Activated naive CD4-positive, alpha-beta T cell treated with Interleukin-2 at 50 U/mL for 16 hours (primary cell): ENCODE measurements around the gene FMNL3.
A peak's percentile ranks its signal among the peaks of the same experiment; 100 is the strongest.

Experiments
- DNase-seq: peaks from one replicate; pipeline ENCODE4 v3.0.0-alpha.2; 2020

FMNL3 gene

DNA sequence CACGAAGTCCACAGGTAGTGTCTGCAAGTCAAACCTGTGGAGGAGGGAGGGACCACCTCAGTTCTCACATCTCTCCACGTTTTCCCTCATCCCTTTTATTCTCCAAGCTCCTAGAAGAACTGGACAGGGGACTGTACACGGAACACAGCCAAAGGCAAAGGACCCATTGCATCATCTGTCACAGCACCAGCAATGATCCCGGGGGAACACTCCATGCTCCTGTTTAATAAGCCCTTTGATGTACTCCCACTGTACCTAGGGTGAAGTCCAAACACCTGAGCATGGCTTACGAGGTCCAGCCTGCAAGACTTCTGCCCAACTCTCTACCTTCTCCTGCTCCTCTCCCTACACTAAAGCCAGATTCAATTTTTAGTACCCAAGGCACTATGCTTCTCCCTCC lies 57.3 kb downstream of the FMNL3 start:
- DNase-seq: no peak

DNA sequence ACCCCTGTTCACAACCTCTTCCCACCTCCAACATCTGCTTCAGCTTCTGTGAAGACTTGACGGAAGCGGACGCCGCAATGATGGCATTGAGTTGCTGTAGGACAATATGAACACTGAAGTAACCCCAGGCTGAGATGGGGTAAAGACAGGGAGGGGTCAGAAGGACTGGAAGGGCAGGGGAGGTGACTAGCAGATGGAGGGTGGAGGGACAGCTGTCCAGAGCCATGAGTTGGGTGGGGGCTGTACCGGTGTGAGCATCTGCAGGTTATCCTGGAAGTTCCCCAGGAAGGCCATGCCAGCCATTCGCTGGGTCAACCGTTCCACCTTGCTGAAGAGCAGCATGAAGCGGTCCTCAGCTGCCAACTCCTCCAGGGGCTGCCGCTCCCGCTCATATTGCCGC lies 57.8 kb downstream of the FMNL3 start:
- no peak for DNase-seq

DNA sequence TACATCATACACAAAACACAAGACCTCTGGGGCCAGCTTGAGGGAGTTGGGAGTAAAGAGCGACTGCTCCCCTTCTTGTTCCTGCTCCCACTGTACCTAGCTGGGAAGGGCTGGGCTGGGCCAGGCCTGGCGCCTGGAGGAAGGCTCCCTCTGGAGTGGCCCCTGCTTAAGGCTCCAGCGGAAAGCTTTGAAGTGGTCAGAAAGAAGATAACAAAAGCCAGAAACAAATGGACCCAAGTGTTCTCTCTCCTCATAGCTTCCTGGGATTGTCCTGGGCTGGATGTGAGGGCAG lies 58.5 kb downstream of the FMNL3 start:
- no peak for DNase-seq

- no peak for DNase-seq
These were observed 59.1 kb downstream of the FMNL3 start for GRCh38 chr12:49647827-49648711.

- no peak for DNase-seq
These were observed 60.1 kb downstream of the FMNL3 start for GRCh38 chr12:49646871-49647654.

DNA sequence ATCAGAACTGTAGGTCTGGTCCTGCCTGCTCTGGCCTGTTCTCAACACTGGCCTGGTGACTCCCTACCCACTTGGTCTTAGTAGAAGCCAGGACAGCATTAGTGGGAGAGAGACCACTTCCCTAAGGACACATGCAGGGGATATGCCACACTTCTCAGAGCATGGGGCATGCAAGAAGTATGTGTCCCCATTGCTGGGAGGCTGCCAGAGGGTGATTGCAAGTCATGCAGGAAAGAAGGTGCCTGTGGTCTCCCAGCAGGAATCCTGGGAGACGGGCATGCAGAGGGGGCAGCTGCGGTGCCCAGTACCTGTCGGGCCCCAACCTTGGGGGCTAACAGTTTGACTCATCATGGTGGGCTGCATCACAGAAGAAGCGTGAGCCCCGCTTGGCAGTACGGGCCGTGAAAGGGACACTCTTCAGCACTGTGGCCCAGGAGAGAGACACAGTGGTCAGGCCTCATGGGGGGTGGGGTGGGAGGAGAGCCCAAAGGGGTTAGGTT lies 60.8 kb downstream of the FMNL3 start:
- no peak for DNase-seq

DNA sequence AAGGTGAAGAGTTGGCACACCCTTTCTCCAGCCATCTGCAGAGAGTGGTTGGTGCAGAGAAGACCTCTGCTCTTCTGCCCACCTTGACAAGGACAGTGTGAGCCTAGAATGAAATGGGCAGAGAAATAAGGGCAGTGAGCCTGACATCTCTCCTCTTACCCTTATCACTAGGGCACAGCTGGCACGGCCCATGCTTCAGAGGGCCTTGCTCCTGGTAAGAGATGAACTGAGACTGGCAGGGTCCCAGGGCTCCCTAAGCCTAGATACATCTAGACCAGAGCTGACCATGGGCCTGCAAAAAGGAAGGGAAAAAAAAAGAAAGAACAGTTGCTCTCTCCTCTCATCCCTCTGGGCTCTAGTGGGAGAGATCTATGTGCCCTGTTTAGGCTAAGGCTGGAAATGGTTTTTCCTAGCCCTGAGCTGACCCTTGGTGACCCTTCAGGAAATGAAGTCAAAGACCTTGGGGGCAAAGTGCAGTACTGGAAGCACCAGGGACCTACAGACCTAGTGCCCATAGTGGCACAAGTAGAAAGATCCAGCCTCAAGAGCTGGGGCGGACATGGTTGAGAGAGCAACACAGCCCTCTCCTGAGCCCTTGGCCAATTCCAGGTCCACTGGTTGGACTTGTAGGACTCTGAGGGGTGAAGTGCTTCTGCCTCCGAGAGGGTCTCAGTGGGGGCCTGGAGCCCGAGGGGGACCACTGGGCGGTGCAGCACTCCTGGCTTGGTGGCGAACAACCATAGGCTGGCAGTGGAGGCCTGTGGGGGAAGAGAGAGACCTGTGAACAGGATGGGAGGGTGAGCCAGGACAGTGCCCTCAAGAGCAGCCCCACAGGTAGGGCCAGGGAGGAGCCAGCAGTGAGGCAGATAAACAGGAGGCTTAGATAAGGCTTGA lies 61.8 kb downstream of the FMNL3 start:
- DNase-seq: no peak

DNA sequence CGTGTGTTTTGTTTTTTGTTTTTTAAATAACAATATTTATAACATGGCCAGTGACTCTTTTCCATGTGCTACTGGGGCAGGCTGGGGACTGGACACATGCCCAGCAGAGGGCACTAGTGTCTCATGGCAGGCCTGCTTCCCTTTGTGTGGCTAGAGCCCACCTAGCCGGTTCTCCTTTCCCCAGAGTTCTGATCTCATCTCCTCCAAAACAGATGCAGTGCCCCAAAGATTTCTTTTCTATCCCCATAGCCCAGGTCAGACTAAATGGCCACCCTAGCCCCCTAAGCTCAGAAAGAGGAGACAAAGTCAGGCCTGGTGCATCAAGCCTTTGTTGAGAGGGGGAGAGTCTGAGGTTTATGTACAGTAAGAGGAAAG lies 62.6 kb downstream of the FMNL3 start:
- DNase-seq: peak; percentile 82

DNA sequence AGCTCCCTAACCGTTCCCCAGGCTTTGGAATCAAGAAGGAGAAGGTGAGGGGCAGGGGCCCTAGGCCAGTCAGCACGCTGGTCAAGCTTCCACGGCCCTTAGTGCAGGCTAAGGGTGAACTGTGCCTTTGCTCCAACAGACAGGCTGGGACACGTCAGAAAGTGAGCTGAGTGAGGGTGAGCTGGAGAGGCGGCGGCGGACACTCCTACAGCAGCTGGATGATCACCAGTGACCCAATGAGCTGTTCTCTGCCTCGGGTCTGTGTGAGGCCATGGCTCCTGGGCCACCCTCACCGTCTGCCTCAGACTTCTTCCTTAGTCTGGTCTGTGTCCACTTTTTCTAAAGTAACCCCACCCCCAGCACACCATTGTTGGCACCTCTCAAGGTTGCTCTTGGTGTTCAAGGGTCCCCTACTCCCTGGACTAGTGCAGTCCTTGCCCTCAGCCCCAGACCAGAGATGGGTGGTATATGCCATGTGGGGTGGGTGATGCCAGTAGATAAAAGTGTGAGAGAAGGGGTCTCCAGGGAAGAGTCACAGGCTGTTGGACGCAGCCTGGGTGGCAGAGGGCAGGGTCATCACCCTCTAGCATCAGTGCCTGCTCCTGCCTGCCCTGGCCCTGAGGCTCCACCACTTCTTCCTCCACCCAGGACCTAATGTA lies 63.1 kb downstream of the FMNL3 start:
- no peak for DNase-seq

GRCh38 chr12:49643135-49643534 lies 64.1 kb downstream of the FMNL3 start:
- DNase-seq: no peak

DNA sequence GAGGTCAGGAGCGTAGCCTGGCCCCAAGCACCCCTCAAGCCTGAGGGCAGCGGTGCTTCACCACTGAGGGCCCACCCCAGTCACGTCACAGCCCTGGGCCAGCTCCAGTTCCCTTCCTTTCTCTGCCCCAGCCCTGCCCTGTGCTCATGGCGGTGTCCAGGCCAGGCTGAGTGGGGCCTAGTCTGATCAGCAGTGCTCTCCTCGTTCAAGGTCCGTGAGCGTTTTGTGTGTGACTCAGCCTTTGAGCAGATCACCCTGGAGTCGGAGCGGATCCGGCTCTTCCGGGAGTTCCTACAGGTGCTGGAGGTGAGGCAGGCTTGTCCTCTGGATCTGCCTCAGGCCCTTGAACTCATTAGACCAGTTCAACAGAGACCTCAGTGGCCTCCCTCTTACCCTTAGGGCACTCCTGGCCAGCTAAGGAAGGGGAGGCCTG lies 64.8 kb downstream of the FMNL3 start:
- DNase-seq: no peak

DNA sequence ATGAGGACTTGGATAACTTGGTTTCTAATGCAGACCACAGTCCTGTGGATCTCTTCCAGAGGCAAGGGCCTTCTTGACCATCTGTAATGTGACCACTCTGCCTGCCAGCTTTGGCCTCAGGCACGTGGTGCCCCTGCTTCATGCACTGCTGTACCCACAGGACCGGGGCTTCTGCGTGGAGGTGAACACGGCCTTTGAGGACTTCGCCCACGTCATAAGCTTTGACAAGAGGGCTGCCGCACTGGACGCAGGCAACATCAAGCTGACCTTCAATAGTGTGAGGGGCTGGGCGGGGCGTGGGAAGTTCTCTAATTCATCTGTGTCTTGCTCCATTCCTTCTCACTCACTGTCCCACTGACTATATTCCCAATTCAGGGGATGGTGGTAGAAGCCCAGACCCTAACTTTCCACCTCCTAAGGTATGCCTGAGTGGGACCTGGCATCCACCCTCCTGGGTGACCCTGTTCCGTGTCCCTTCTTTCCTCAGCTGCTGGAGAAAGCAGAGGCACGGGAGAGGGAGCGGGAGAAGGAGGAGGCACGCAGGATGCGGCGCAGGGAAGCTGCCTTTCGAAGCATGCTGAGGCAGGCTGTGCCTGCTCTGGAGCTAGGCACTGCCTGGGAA lies 65.3 kb downstream of the FMNL3 start:
- no peak for DNase-seq

GRCh38 chr12:49636979-49637755 lies 70.0 kb downstream of the FMNL3 start:
- DNase-seq: peak; percentile 53

DNA sequence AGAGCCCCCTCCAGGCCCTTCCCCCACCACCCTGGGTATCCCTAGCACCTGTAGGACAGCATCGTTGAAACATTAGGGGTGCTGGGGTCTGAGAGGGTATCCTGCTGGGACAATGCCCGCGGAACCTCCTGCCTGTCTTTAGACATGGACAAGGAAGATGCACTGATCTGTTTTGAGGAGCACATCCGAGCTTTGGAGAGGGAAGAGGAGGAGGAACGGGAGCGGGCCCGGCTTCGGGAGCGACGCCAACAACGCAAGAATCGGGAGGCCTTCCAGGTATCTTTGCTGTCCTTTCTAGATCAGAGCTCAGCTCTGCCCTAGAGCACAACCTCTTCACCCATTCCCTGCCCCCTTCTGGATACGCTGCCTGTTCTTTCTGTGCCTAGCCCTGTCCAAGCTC lies 70.6 kb downstream of the FMNL3 start:
- no peak for DNase-seq

DNA sequence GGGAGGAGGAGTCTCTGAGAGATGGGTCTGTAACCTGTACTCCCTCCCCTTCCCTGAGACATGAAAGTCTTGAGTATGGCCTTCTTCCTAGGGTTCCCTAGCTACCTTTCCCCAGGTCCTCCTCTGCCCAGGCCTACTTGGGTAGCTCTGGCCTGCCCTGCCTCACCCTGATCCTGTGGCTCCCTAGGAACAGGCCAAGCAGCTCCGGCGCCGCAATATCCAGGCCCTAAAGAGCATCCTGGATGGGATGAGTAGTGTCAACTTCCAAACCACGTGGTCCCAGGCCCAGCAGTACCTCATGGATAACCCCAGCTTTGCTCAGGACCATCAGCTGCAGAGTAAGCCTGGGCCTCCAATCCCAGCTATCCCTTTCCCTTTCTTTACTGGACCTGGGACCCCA lies 71.5 kb downstream of the FMNL3 start:
- DNase-seq: no peak

- no peak for DNase-seq
These were observed 72.2 kb downstream of the FMNL3 start for GRCh38 chr12:49635036-49635435.

- no peak for DNase-seq
These were observed 73.4 kb downstream of the FMNL3 start for GRCh38 chr12:49633703-49634345.

DNA sequence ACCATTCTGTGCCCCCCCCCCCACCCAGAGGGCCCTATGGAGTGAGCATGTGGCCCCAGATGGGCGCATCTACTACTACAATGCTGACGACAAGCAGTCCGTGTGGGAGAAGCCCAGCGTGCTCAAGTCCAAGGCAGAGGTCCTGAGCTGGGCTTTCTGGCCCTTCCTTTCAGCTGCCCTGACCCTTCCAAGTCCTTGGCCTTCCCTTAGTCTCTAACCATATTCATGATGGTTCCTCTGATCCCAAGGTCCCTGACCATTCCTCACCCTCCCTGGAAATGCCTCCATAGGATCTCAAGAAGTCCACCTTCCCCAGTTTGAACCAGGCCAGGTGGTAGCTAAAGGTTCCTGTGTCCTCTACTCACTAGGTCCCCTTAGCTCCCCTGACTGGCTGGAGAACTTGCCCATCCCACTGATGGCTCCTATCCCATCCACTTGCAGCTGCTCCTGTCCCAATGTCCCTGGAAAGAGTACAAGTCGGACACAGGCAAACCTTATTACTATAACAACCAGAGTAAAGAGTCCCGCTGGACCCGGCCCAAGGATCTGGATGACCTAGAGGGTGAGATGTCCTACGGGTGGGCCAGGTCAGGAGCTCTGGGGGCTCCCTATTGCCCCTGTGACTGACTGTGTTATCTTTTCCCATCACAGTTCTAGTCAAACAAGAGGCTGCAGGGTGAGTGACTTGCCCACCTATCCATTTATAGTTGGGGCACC lies 74.1 kb downstream of the FMNL3 start:
- no peak for DNase-seq

DNA sequence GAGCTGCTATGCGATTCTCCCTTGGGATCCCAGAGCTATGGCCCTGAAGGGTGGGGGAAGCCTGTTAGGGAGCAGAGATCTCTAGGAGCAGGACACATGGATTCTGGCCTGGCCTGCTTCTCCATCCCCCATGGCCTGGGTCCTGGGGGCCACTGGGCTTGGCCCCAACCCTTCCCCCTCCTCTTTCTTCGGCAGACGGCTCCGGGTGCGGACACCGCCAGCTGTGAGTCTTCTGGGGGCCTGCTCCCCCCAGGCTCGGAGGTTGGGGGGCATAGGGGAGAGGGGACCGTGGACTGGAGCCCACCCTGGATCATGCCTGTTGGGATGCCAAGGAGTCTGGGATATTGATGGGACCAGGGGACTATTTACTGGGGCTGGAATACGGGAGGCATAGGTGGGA lies 74.8 kb downstream of the FMNL3 start:
- no peak for DNase-seq

DNA sequence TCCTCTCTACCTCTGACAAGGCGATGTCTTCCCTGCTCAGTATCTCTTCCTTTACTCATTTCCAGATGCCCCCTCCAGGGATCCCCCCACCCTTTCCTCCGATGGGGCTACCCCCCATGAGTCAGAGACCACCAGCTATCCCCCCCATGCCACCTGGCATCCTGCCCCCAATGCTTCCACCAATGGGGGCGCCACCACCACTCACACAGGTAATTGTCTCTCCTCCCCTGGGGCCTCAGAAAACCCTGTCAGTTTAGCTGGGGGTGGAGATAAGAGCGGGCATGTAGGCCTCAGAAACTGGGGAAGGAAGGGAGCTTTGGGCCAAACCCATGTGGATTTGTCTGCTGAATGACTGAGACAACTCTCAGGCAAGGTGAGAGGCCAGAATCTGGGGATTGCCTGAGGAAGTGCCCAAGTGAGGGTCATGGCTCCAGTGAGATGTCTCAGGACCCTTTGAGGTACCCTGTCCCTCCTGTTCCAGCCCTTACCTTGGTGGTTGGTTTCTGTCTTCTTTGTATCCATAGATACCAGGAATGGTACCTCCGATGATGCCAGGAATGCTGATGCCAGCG lies 75.8 kb downstream of the FMNL3 start:
- DNase-seq: no peak
